ENCODE results near the gene MORN5.

The MORN5 gene

GRCh38 chr9:122220673-122221182 lies 61.0 kb downstream of the MORN5 start:
- Mint-ChIP-seq H3K4me1 (peaks cover 29% of the 10 kb centered on the region), H3K36me3 (no peaks in the 10 kb centered on the region), H3K9me3 (no peaks in the 10 kb centered on the region), H3K27me3 (peaks cover 57% of the 10 kb centered on the region), H3K27ac (no peak overlapping the region), H3K4me3 (no peak overlapping the region)

- no peaks in the 10 kb centered on the region for H3K36me3 Mint-ChIP-seq
- peaks cover 58% of the 10 kb centered on the region for H3K27me3 Mint-ChIP-seq
- no peak overlapping the region for H3K27ac Mint-ChIP-seq
- H3K4me1 Mint-ChIP-seq: peaks cover 29% of the 10 kb centered on the region
- H3K4me3 Mint-ChIP-seq: no peak overlapping the region
- no peaks in the 10 kb centered on the region for H3K9me3 Mint-ChIP-seq
Observed at GRCh38 chr9:122221183-122221811, 61.6 kb downstream of the MORN5 start.

GRCh38 chr9:122222791-122223190 lies 63.1 kb downstream of the MORN5 start:
- Mint-ChIP-seq H3K27ac (no peak overlapping the region), H3K36me3 (no peaks in the 10 kb centered on the region), H3K4me3 (no peak overlapping the region), H3K9me3 (no peaks in the 10 kb centered on the region), H3K4me1 (peaks cover 31% of the 10 kb centered on the region), H3K27me3 (peaks cover 58% of the 10 kb centered on the region)

- no peaks in the 10 kb centered on the region for H3K9me3 Mint-ChIP-seq
- H3K4me1 Mint-ChIP-seq: peaks cover 25% of the 10 kb centered on the region
- H3K27ac Mint-ChIP-seq: no peak overlapping the region
- H3K36me3 Mint-ChIP-seq: no peaks in the 10 kb centered on the region
- H3K27me3 Mint-ChIP-seq: peaks cover 53% of the 10 kb centered on the region
- no peak overlapping the region for H3K4me3 Mint-ChIP-seq
Observed at GRCh38 chr9:122223435-122223834, 63.7 kb downstream of the MORN5 start.

GRCh38 chr9:122225312-122226141 lies 65.8 kb downstream of the MORN5 start:
- H3K27me3 Mint-ChIP-seq: peaks cover 39% of the 10 kb centered on the region
- no peak overlapping the region for H3K27ac Mint-ChIP-seq
- H3K4me3 Mint-ChIP-seq: no peak overlapping the region
- no peaks in the 10 kb centered on the region for H3K36me3 Mint-ChIP-seq
- H3K9me3 Mint-ChIP-seq: no peaks in the 10 kb centered on the region
- H3K4me1 Mint-ChIP-seq: peaks cover 9% of the 10 kb centered on the region

- no peak overlapping the region for H3K27ac Mint-ChIP-seq
Observed at GRCh38 chr9:122226142-122226757, 66.5 kb downstream of the MORN5 start.

GRCh38 chr9:122226758-122227574 lies 67.3 kb downstream of the MORN5 start:
- H3K27ac Mint-ChIP-seq: no peak overlapping the region
- peaks cover 9% of the 10 kb centered on the region for H3K4me1 Mint-ChIP-seq
- peaks cover 32% of the 10 kb centered on the region for H3K27me3 Mint-ChIP-seq
- no peak overlapping the region for H3K4me3 Mint-ChIP-seq
- H3K36me3 Mint-ChIP-seq: no peaks in the 10 kb centered on the region
- no peaks in the 10 kb centered on the region for H3K9me3 Mint-ChIP-seq

More at GRCh38 chr9:122226142-122226757, 66.5 kb downstream of the MORN5 start:
- peaks cover 38% of the 10 kb centered on the region for H3K27me3 Mint-ChIP-seq
- no peaks in the 10 kb centered on the region for H3K36me3 Mint-ChIP-seq
- peaks cover 9% of the 10 kb centered on the region for H3K4me1 Mint-ChIP-seq
- H3K9me3 Mint-ChIP-seq: no peaks in the 10 kb centered on the region
- no peak overlapping the region for H3K4me3 Mint-ChIP-seq

- Mint-ChIP-seq H3K27ac (no peak overlapping the region), H3K27me3 (peaks cover 27% of the 10 kb centered on the region), H3K4me3 (no peak overlapping the region), H3K9me3 (no peaks in the 10 kb centered on the region), H3K4me1 (peaks cover 9% of the 10 kb centered on the region), H3K36me3 (no peaks in the 10 kb centered on the region)
Observed at GRCh38 chr9:122227575-122227900, 67.8 kb downstream of the MORN5 start.

- Mint-ChIP-seq H3K9me3 (no peaks in the 10 kb centered on the region), H3K4me1 (peaks cover 5% of the 10 kb centered on the region), H3K27ac (no peak overlapping the region), H3K27me3 (peaks cover 23% of the 10 kb centered on the region), H3K4me3 (peak overlapping the region; percentile 19), H3K36me3 (no peaks in the 10 kb centered on the region)
Observed at GRCh38 chr9:122228191-122228567, 68.5 kb downstream of the MORN5 start.

- Mint-ChIP-seq H3K27ac (no peak within 1 kb of the TSS), H3K4me1 (peaks cover 4% of the 10 kb centered on the region), H3K27me3 (peaks cover 19% of the 10 kb centered on the region), H3K9me3 (no peaks in the 10 kb centered on the region), H3K4me3 (peak within 1 kb of the TSS; percentile 19), H3K36me3 (no peaks in the 10 kb centered on the region)
Observed at GRCh38 chr9:122228568-122229484, 69.1 kb downstream of the MORN5 start, which contains the start of gene LHX6. Gene LHX6, minus strand, starts transcription at chr9:122228957. Its CDS starts 217 bp downstream, at chr9:122228740.

- Mint-ChIP-seq H3K4me1 (peaks cover 4% of the 10 kb centered on the region), H3K36me3 (no peaks in the 10 kb centered on the region), H3K27me3 (peaks cover 16% of the 10 kb centered on the region), H3K9me3 (no peaks in the 10 kb centered on the region), H3K27ac (no peak overlapping the region), H3K4me3 (no peak overlapping the region)
Observed at GRCh38 chr9:122229485-122229837, 69.8 kb downstream of the MORN5 start.

GRCh38 chr9:122232796-122233306 lies 73.1 kb downstream of the MORN5 start:
- no peak overlapping the region for H3K4me3 Mint-ChIP-seq
- H3K27ac Mint-ChIP-seq: no peak overlapping the region
- no peaks in the 10 kb centered on the region for H3K4me1 Mint-ChIP-seq
- H3K36me3 Mint-ChIP-seq: no peaks in the 10 kb centered on the region
- no peaks in the 10 kb centered on the region for H3K27me3 Mint-ChIP-seq
- H3K9me3 Mint-ChIP-seq: no peaks in the 10 kb centered on the region

GRCh38 chr9:122234022-122234748 lies 74.5 kb downstream of the MORN5 start:
- Mint-ChIP-seq H3K27me3 (no peaks in the 10 kb centered on the region), H3K9me3 (no peaks in the 10 kb centered on the region), H3K4me1 (no peaks in the 10 kb centered on the region), H3K4me3 (no peak overlapping the region), H3K27ac (no peak overlapping the region), H3K36me3 (peaks cover 5% of the 10 kb centered on the region)

GRCh38 chr9:122236681-122237080 lies 77.0 kb downstream of the MORN5 start:
- H3K27ac Mint-ChIP-seq: no peak overlapping the region
- H3K4me3 Mint-ChIP-seq: no peak overlapping the region
- no peaks in the 10 kb centered on the region for H3K4me1 Mint-ChIP-seq
- H3K27me3 Mint-ChIP-seq: no peaks in the 10 kb centered on the region
- no peaks in the 10 kb centered on the region for H3K9me3 Mint-ChIP-seq
- H3K36me3 Mint-ChIP-seq: peaks cover 10% of the 10 kb centered on the region
